ENCODE results near the gene FCER1A.
"Not testable (repeated sequence)": the region's sequence is repeated elsewhere in the genome, so short reads cannot be mapped to it uniquely, and the experiment has no call there.

FCER1A gene

DNA sequence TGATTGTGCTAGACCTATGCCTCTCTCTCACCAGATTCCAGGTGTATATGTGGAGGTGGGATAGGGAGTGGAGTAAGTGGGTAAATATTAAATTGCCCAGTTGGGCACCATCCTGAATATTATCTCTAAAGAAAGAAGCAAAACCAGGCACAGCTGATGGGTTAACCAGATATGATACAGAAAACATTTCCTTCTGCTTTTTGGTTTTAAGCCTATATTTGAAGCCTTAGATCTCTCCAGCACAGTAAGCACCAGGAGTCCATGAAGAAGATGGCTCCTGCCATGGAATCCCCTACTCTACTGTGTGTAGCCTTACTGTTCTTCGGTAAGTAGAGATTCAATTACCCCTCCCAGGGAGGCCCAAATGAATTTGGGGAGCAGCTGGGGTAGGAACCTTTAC lies at the start of gene FCER1A:
Gene FCER1A, plus strand, starts transcription at position 242 of the 400 bp plus-strand sequence. Its CDS starts 29 bp downstream, at position 271.
- DNase-seq (ENCODE audit: low spot score), result no peak

DNA sequence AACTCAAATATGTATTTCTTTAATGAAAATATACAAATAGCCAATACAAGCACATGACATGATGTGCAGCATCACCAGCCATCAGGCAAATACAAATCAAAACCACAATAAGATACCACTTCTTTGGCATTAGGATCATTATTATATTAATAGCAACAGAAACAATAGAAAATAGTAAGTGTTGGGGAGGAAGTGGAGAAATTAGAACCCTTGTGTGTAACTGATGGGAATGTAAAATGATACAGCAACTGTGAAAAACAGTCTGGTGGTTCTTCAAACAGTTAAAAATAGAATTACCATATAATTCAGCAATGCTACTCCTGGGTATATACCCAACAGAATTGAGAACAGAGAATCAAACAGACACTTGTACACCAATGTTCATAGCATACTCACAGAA lies 40.8 kb upstream of the FCER1A start:
- no peak for DNase-seq (ENCODE audit: low spot score)

DNA sequence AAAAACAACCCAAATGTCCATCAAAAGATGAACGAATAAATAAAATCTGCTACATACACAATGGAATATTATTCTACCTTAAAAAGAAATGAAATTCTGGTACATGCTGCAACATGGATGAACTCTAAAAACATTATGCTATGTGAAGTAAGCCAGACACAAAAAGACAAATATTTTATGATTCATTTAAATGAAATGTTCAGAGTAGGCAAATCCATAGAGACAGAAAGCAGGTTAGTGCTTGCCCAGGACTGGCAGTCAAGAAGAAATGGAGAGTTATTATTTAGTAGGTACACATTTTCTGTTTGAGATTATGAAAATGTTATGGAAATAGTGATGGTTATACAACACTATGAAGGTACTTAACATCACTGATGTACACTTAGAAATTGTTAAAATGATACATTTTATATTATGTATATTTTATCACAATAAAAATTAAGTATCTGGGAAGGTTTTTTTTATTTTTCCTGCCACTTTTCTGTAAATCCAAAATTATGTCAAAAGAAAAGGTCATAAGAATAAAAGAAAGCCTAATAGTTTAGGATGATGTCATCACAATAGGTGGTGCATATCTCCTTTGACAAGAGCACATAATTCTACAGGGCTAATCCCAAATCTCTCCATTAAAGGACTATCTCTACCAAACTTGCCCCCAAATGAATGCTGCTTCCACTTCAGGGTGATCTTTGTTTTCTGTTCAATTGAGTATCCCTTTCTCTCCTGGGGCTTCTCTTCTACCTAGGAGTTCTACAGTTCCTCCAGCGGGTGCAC lies 40.2 kb upstream of the FCER1A start:
- DNase-seq (ENCODE audit: low spot score), result no peak

DNA sequence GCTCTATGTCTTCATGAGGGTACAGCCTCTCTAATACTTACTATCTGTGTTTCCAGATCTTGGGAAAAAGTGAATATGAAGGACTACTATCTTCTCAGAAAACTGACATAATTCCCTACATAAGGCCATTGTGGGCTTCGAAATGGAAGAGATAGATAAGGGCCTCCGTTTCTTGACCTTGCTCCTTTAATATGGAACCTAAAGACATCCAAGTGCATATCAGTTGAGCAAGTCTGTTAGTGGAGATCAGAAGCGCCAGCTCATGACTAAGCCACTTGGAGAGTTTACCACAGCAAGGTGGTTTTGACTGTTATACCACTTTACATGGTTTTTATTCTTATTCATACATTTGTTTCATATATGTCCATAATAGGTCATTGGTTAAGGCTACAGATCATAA lies 35.3 kb upstream of the FCER1A start:
- DNase-seq (ENCODE audit: low spot score), result no peak

DNA sequence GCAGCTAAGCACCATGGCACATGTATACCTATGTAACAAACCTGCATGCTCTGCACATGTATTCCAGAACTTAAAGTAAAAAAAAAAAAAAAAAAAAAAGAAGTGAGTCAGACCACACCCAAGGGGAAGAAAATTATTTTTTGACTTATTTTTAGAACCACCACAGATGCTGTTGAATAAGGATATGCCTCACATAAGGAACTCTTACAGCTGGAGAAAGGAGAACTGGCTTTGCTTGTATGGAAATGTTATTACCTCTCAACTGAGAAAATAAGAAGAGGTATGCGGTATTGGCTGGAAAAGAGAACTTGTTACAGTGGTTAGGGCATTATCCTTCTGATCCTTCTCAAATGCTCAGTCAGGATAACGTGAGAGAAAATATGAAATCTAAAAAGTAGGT lies 27.5 kb upstream of the FCER1A start:
- no peak for DNase-seq (ENCODE audit: low spot score)

DNA sequence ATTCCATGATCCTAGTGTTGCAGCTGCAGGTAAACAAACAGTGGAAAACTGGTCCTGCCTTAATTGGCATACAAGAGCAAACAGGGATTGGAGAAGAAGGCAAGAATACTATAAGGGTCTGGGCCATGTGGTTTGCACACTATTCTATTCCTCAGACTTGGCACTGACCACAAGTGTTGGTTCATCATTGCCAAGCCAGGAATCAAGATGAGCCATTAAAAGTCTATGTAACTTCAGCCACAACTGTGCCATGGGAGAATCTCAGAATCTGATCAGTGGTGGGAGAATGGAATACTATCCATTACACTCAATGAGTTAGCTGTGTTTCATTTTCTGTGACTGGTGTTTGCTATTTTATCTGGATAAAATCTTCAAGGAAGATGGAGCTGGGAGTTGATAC lies 26.2 kb upstream of the FCER1A start:
- DNase-seq (ENCODE audit: low spot score), result no peak

DNA sequence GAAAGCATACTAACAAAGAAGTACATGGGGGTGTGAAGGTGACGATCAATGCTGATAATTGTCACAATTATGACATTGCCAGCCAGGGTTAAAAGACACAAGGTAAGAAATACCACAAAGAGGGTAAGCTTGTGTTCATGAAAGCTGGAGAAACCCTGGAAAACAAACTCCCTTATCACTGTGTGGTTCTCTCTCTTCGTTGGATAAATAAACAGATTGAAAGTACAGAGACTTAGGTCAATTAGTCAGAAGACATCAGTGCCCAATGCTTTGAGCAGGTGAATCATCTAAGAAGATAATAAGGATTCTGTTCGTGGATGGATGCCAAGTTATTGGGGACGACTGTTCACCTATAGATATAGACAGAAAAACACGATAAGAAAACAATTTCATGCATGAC lies 22.4 kb upstream of the FCER1A start:
- DNase-seq (ENCODE audit: low spot score), result no peak

DNA sequence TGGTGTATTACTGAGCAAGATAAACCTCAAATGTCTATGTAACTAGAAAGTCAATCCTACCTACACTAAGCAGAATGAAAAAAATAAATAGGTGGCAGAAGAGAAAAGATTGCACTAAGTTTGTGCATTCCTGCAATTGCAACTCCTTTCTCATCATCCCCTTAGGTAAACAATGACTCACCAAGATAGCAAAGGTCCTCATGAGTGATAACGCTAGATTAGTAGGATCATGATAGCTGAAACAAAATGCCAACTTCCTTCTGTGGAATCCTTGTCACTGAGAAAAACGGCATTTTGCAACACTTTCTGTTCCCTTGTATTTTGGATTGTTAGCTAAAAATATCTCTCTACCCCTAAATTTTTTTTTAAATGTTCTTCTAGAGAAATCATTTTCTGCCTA lies 20.0 kb upstream of the FCER1A start:
- DNase-seq (ENCODE audit: low spot score), result no peak

DNA sequence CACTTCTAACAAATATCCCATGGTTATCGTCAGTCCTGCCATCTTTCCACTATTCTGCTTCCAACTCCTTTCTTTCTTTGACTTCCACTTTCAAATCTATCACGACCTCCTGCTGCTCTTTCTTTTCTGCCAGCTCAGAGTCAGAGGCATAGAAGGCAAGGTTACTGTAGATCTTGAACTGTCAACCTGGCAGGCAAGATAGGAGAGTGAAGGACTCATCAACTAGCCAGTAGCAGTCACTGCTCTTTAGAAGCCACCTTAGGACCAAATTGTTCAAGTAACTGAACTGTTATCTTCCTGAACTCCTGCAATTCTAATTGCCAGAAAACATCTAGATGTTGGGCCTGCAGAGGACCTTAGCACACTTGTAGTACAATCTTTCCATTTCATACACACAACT lies 13.1 kb upstream of the FCER1A start:
- DNase-seq (ENCODE audit: low spot score), result no peak

DNA sequence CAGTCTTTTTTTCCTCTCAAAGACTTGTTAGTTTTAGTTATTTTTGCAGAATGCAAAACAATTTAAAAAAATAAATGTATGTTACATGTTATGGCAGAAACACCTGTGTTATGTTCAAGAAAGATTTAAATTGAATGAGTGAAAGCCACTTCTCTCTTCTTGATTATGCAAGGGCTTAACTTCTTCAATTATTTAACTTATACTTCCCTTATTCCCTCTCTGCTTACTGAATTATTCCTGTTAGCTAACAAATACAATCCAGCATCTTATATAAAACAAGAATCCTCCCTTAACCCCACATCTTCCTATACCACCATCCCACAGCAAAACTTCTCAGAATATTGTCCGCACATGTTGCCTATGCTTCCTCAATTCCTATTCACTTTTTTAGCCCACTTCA lies 10.7 kb upstream of the FCER1A start:
- no peak for DNase-seq (ENCODE audit: low spot score)

DNA sequence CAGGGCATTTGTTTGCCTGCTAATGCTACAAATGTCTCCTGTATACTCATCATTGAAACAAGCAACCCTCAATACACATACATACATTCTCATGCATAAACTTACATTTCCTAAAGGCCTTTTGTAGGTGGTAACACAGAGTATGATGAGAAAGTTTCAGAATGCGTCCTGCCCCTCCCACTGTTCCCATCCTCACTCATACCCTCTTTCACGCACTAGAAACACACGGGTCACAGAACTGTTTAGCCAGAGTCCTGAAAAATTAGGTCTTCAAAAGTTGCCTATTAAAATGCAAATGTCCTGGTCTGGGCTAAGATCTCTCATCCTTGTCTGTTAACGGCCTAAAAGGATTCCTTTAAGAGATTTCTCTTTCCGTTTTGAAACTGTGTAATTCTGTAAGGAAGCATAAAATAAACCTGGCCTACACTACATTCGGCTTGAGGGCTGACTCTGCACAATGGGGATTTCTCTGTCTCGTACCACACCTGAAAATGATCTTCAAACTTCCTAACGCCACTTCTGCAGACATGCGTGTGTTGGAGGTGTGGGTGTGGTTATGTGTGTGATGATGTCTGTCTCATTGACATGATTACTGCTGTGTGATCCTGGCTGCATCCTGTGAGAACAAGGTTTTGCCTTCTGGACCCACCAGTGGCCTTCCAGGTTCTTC lies 5.3 kb upstream of the FCER1A start:
- DNase-seq (ENCODE audit: low spot score), result no peak

DNA sequence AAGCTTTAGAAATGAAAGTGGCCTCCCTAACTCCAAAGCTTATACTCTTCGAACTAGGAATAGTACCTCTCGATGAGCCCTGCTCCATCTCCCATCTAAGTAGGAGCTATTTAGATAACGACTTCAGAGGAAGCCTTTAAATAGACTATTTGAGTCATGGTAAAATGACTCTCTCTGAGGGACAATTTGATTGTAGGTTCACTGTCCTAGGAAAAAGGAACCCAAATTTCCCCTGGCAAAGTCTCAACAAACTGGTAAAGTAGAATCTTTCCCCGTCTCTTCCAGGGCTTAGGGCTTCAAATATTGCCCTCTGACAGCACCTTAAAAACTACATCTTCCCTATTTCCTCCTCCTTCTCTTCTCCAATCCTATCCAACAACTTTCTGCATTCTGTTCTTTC lies 2.0 kb upstream of the FCER1A start:
- DNase-seq (ENCODE audit: low spot score), result no peak

DNA sequence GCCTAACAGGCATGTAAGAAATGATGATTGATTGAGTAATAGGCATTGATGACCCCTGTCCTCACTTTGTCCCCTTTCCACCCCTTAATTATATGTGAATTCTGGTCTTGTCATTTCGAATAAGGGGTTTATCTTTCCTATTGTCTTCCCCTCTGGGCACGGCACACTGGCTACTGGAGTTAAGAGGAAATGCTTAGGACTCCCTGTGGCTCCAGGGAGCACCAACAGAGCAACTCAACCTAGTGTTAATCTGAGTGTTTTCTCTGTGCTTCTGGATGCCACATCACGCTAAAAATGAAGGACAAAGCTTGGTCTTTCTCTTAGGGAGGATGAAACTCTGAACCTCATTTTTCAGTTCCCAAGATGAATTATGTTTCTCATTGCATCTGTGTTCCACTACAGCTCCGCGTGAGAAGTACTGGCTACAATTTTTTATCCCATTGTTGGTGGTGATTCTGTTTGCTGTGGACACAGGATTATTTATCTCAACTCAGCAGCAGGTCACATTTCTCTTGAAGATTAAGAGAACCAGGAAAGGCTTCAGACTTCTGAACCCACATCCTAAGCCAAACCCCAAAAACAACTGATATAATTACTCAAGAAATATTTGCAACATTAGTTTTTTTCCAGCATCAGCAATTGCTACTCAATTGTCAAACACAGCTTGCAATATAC lies 5.3 kb downstream of the FCER1A start:
- DNase-seq (ENCODE audit: low spot score), result no peak

DNA sequence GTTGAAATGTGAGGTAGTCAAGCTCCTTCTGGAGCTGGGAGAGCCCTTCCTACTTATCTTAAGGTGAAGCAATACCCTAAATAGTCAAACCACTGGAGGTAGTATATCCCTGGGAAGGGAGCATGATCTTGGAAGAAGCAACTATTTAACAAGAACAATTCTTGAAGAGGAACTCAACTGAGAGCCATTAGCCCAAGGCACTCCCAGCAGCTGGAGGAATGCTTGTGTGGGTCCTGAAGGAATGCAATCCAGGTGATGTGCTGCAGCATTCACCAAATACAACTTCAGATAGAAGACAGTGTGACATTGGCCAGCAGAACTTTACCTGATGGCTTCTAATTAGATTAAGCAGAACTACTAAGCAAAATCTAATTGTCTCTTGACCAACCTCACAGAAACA lies 9.5 kb downstream of the FCER1A start:
- no peak for DNase-seq (ENCODE audit: low spot score)

DNA sequence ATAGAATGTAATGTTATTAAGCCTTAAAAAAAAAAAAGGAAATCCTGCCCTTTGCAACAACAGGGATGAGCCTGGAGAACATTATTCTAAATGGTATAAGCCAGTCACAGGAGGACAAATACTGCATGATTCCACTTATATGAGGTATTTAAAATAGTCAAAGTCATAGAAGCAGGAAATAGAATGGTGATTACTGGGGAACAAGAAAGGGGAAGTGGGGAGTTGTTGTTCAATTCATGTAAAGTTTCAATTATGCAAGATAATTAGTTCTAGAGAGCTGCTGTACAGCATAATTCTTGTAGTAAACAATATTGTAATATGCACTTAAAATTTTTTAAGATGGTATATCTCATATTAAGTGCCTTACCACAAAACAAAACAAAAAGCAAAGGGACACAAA lies 13.2 kb downstream of the FCER1A start:
- no peak for DNase-seq (ENCODE audit: low spot score)

DNA sequence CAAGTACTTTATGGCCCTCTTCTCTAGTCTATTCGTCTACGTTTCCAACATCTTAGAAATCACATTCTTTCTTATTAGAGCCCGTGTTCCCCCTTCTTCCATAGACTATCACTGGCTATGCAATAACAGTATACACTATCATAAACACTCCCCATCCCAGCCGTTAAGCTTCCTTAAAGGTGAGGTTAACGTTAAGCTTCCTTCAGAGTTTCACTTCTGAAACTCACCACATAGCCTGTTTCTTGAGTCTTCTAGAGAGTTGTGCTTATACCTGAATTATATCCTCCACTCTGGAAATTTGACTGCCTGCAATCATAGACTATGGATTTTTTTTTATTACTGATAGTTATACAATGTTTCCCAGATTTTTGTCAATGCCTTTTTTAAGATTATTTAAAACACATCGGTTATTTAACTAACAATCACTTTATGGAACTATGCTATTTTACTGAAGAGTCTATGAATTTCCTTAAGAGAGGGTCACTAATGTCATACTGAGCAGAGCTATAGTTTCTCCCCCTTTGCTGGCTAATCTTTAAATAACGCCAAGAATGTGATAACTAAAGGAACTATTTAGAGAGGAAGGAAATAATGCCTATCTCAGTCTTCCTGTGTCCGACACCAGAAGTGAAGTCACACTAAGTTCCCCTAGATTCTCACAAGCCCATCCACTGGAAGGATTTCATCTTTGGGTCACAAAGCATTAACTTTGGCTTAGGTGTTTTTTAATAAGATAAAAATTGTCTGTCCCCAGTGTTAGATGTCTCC lies 16.8 kb downstream of the FCER1A start:
- DNase-seq (ENCODE audit: low spot score), result no peak

DNA sequence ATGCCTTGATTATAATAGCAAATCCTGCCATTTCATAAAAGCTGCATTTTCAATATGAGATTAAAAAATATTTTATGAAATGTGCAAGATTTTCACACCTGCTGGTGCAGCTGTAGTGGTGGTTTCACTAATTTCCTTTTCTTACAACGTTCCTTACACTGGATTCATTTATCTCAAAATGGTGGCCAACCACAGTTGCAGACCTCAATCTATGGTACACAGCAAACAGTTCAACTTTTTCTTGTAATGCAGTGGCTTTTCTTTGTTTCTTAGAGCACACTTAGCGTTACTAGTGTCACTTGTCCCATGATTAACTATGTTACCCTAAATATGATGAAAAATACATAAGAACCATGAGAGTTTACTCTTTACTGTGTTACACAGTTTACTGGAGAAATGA lies 32.7 kb downstream of the FCER1A start:
- no peak for DNase-seq (ENCODE audit: low spot score)

DNA sequence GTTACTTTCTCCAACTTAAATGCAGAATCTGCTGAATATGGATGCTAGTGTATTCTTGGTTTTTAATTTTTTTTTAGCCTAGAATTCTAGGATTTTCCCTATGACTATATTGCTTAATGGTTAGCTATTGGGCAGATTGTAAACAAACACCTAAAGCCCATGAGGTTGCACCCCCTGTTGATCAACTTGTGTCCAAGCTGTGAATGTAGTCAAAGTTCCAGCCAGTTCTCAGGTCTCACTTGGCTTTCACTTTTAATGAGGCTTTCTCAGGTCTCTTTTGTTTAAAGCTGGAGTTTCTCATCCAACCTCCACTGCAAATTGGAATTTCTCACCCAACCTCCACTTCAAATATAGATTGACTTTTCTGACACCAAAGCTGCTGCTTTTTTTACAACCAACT lies 35.9 kb downstream of the FCER1A start:
- DNase-seq (ENCODE audit: low spot score), result no peak

DNA sequence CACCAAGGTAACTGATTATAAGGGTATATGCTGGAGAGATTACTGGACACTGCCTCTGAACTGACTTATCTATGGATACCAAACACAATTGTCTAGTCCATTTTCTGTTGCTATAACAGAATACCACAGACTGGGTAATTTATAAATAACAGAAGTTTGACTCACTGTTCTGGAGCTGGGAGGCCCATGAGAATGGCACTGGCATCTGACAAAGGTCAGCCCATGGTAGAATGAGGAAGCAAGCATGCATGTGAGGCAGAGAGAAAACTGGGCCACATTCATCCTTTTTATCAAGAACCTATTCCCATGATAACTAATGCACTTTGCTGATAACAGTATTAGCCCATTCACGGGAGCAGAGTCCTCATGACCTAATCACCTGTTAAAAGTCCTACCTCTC lies 37.4 kb downstream of the FCER1A start:
- DNase-seq (ENCODE audit: low spot score), result no peak

DNA sequence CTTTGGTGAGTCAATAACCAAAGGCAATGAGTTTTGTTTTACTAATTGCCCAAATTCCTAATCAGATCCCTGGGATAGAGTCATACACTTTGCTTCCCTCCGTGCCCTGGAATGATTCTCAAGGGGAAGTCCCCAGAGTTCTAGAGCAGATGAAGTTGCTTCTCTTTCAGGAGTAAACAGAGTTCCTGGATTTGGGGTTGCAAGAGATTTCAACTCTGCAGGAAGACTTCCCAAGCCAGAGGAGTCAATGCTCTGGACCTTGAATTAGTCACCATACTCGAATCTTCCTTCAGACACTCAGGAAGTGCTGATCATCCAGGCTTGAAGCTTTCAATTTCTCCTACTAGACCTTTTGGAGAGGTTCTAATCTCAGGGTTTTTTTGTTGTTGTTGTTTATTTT lies 39.6 kb downstream of the FCER1A start:
- no peak for DNase-seq (ENCODE audit: low spot score)

DNA sequence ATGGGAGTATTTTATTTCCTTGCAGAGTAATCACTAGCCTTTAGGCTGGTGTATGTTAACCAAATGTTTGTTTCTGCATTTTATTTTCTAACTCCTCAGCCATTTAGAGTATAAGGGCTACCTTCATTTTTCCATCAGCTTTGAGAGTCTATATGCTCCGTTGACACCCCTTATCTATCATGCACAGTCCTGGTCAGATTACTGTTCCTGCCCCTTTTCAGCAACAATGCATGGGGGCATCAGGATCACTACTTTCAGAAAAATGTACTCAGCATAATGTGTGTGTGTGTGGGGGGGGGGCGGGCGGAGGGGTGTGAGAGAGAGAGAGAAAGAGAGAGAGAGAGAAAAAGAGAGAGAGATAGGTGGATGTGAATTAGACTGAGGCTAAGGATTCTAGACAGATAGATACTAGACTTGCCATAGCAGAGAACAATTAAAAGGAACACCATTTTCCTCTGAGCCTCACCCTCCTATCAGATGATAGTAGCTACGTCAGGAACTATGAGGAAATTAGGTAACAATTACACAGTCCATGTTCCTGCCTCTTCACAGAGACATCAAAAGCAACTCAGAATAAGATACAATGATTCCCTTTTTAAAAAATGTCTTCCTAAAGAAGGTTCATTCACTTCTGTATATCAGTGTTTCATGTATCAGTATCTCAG lies 40.8 kb downstream of the FCER1A start:
- DNase-seq (ENCODE audit: low spot score), result no peak

DNA sequence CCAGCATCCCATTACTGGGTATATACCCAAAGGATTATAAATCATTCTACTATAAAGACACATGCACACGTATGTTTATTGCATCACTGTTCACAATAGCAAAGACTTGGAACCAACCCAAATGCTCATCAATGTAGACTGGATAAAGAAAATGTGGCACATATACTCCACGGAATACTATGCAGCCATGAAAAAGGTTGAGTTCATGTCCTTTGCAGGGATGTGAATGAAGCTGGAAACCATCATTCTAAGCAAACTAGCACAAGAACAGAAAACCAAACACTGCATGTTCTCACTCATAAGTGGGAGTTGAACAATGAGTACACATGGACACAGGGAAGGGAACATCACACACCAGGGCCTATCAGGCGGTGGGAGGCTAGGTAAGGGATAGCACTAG lies 47.2 kb downstream of the FCER1A start:
- not testable (repeated sequence) for DNase-seq (ENCODE audit: low spot score)
